ENCODE data around the gene ABLIM1.
A peak's percentile ranks its signal among the peaks of the same experiment; 100 is the strongest.

The ABLIM1 gene

DNA sequence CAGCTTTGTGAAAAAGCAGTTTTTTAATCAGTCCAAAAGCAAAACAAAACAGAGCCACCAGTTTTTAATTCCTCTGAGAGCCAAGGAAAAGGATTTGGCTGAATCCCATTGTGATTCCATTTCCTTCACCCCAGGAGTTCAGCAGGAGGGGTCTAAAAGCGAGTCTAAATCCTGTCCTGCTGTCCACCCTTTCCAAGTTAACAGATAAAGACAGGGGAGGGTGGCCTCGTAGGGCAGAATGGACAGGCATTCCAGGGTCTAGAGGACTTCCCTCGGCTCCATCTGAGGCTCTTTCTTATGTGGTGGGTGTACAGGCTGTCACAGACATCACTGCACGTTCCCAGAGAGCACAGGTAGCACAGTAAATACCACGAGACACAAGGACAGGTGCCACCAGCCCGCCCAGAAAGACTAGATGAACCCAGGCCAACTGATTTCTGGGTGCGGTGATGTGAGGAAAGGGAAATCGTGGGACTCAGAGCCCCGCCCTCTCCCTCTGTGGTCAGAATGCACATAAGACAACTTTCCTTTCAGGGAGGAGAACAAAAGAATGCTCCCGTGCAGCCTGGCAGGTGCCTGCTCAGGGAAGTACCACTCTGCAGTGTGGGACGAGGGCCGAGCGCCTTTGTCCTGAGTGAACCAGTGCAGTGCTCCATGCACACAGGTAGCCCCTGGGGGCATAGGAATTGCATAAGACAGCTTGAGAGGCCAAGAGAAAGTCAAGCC lies 119.7 kb downstream of the ABLIM1 start:
- TF ChIP-seq, protein P1, sequence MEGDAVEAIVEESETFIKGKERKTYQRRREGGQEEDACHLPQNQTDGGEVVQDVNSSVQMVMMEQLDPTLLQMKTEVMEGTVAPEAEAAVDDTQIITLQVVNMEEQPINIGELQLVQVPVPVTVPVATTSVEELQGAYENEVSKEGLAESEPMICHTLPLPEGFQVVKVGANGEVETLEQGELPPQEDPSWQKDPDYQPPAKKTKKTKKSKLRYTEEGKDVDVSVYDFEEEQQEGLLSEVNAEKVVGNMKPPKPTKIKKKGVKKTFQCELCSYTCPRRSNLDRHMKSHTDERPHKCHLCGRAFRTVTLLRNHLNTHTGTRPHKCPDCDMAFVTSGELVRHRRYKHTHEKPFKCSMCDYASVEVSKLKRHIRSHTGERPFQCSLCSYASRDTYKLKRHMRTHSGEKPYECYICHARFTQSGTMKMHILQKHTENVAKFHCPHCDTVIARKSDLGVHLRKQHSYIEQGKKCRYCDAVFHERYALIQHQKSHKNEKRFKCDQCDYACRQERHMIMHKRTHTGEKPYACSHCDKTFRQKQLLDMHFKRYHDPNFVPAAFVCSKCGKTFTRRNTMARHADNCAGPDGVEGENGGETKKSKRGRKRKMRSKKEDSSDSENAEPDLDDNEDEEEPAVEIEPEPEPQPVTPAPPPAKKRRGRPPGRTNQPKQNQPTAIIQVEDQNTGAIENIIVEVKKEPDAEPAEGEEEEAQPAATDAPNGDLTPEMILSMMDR (IDR thresholded peaks at IDR 0.05; ENCODE audit: low read depth, low read length) = no peak
- Histone ChIP-seq H3K36me3 (no peaks in the 10 kb centered on the region; the same call in 1 of the 2 replicates), H3K9me3 (ENCODE audit: severe bottlenecking) (peaks cover 9% of the 10 kb centered on the region), H3K27ac (peak overlapping the region; percentile 42), H3K27me3 (ENCODE audit: insufficient read depth, low read depth, severe bottlenecking) (no peaks in the 10 kb centered on the region), H3K4me3 (ENCODE audit: low read depth, low read length) (no peak overlapping the region)
- DNase-seq = peak; percentile 44

DNA sequence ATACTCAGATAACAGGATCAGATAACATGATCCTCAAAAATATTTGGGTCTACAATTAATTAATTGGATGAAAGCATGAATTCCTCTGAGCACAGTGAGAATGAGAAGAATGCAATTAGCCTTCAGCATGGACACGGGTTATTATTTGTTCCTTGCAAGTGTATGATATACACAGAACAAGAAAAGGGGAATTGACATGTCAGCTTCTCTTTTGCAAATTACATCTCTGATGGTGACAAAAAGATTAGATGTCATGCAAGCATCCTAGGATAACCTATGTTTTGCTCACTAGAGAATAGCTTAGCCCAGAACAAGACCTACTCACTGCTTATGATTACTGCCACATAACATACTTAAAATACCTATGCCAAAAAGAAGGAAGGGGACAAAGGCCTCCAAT lies 120.3 kb downstream of the ABLIM1 start:
- Histone ChIP-seq H3K36me3 (no peaks in the 10 kb centered on the region), H3K9me3 (ENCODE audit: severe bottlenecking) (peaks cover 9% of the 10 kb centered on the region), H3K4me3 (ENCODE audit: low read depth, low read length) (no peak overlapping the region), H3K27me3 (ENCODE audit: insufficient read depth, low read depth, severe bottlenecking) (no peaks in the 10 kb centered on the region), H3K27ac (no peak overlapping the region)
- TF ChIP-seq, protein P1 (IDR thresholded peaks at IDR 0.05; ENCODE audit: low read depth, low read length) = no peak
- DNase-seq = no peak

DNA sequence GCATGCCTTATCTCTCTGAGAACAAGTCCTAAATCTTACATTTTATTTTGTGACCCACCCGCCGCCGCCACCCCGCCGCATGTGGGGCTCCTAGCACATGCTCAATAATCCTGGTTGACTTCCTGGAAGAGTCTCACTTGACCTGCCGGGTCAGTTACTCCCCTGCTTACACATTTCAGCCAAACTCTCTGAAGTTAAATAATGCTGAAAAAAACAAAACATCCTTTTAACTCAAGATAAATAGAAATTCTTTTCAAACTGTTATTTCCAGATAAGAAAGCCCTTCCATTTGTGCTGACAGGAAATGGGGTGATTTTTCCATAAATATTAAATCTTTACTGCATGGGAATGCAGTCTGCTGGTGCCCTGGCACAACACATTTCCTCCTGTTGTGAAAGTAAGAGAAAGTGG lies 123.5 kb downstream of the ABLIM1 start:
- TF ChIP-seq, protein P1 (IDR thresholded peaks at IDR 0.05; ENCODE audit: low read depth, low read length) = no peak
- peaks cover 6% of the 10 kb centered on the region for H3K9me3 ChIP-seq (ENCODE audit: severe bottlenecking)
- H3K4me3 ChIP-seq (ENCODE audit: low read depth, low read length) = no peak overlapping the region
- no peak for DNase-seq
- no peak overlapping the region for H3K27ac ChIP-seq
- no peaks in the 10 kb centered on the region for H3K36me3 ChIP-seq
- H3K27me3 ChIP-seq (ENCODE audit: insufficient read depth, low read depth, severe bottlenecking) = no peaks in the 10 kb centered on the region

DNA sequence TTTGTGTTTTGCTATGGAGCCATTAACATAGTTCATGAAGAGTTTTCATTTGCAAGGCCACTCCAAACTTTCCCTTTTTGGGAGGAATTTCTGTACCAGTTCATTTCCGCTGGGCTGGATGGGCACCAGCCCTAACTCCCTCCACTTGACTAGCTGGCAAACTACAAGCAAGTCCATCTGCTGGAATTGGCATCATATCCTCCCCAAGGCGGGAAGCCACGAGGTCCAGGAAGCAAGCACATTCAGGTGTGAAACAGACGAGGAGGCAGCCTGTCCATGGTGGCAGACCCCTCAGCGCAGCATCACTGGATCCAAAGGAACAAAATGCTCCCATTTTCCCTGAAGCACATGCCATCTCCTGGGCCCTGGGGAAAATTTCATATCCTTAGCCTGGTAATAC lies 125.8 kb downstream of the ABLIM1 start:
- no peaks in the 10 kb centered on the region for H3K27me3 ChIP-seq (ENCODE audit: insufficient read depth, low read depth, severe bottlenecking)
- TF ChIP-seq, protein P1 (IDR thresholded peaks at IDR 0.05; ENCODE audit: low read depth, low read length) = no peak
- no peak overlapping the region for H3K27ac ChIP-seq
- H3K4me3 ChIP-seq (ENCODE audit: low read depth, low read length) = no peak overlapping the region
- H3K36me3 ChIP-seq = no peaks in the 10 kb centered on the region
- no peak for DNase-seq
- H3K9me3 ChIP-seq (ENCODE audit: severe bottlenecking) = peaks cover 6% of the 10 kb centered on the region

DNA sequence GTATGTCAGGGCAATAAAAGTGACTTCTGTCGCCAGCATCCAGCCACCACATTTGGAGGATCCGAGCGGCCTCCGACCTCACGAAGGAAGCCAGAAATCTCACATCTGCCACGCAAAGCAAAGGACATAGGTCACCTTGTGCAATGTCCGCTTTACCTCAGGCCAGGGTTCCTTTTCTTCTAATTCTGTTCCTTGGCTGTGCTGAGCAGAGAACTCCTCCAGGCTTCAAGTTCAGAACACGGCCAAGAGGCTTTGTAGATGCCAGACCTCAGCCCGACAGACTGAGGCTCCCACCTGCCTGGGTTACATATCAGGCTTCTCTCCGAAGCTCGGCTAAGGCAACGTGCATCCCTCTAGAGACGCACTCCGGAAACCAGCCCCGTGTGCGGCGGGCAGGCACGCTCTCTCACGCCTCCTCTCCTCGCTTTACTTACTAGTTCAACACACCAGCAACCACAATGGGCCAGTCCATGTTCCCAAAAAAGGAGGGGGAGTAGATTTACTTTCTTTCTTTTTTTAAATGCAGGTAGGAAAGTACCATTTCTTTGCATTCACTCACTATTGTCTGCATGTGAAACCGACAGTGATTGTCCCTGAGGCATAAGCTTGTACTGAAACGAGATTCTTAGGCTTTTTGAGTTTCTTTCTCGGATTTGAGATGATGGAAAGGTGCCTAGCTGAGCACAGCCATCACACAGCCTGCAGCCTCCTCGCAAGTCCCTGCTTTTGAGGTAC lies 131.4 kb downstream of the ABLIM1 start:
- Histone ChIP-seq H3K9me3 (ENCODE audit: severe bottlenecking) (no peaks in the 10 kb centered on the region), H3K27me3 (ENCODE audit: insufficient read depth, low read depth, severe bottlenecking) (no peaks in the 10 kb centered on the region), H3K36me3 (no peaks in the 10 kb centered on the region), H3K4me3 (ENCODE audit: low read depth, low read length) (no peak overlapping the region), H3K27ac (no peak overlapping the region)
- DNase-seq = no peak
- TF ChIP-seq, protein P1 (IDR thresholded peaks at IDR 0.05; ENCODE audit: low read depth, low read length) = no peak
